Liver (tissue), 9 donors: ENCODE data around the gene VSIG2. TPM values are rescaled to one million over a fixed set of nuclear protein-coding genes. Genes with fewer than 3 reads are reported as not detected.

ENCODE experiments used
- DNase-seq: peaks from one replicate; pipeline ENCODE4 v3.0.0-alpha.2; 2017; ENCODE audit warnings: low spot score
- H3K27ac ChIP-seq, 2 donors: one replicate each; pipeline ENCODE4 v1.7.0; 2013; ENCODE audit warnings: inconsistent platforms in 2 of 2, low read length in 2 of 2, control low read depth in 1 of 2, low read depth in 1 of 2, mild to moderate bottlenecking in 1 of 2
- H3K27me3 ChIP-seq, 4 donors: one replicate each; pipeline versions ENCODE4 v1.6.1 to v1.7.0; 2013; ENCODE audit warnings: low read length in 3 of 4, inconsistent platforms in 1 of 4, mild to moderate bottlenecking in 1 of 4, moderate library complexity in 1 of 4; ENCODE audit not compliant: control insufficient read depth in 4 of 4, insufficient read depth in 4 of 4
- H3K36me3 ChIP-seq, 4 donors: one replicate each; pipeline versions ENCODE4 v1.6.1 to v1.7.0; 2013; ENCODE audit warnings: low read length in 3 of 4, mild to moderate bottlenecking in 3 of 4, low read depth in 1 of 4, moderate library complexity in 1 of 4; ENCODE audit not compliant: control insufficient read depth in 4 of 4, insufficient read depth in 3 of 4
- H3K4me1 ChIP-seq, 4 donors: one replicate each; pipeline versions ENCODE4 v1.6.1 to v1.7.0; 2013; ENCODE audit warnings: low read length in 3 of 4, mild to moderate bottlenecking in 3 of 4, moderate library complexity in 1 of 4; ENCODE audit not compliant: control insufficient read depth in 4 of 4, insufficient read depth in 4 of 4
- H3K4me3 ChIP-seq, 3 donors: one replicate each; pipeline versions ENCODE4 v1.6.1 to v1.7.0; 2013; ENCODE audit warnings: low read length in 3 of 3, control low read depth in 1 of 3, low read depth in 1 of 3, mild to moderate bottlenecking in 1 of 3
- H3K9ac ChIP-seq, 2 donors: one replicate each; pipeline ENCODE4 v1.7.0; 2013; ENCODE audit warnings: low read length in 2 of 2, mild to moderate bottlenecking in 2 of 2, moderate library complexity in 2 of 2, control low read depth in 1 of 2, low read depth in 1 of 2
- H3K9me3 ChIP-seq, 4 donors: one replicate each; pipeline versions ENCODE4 v1.6.1 to v1.7.0; 2013; ENCODE audit warnings: low read length in 3 of 4; ENCODE audit not compliant: control insufficient read depth in 4 of 4
- FOXA1 ChIP-seq: IDR thresholded peaks from 2 replicates; pipeline ENCODE4 v1.6.1; 2016; ENCODE audit warnings: antibody characterized with exemption
- FOXA2 ChIP-seq: IDR thresholded peaks from 2 replicates; pipeline ENCODE4 v1.6.1; 2016; ENCODE audit warnings: antibody characterized with exemption
- GABPA ChIP-seq, 2 donors: IDR thresholded peaks in 1 of 2; conservative IDR thresholded peaks in 1 of 2; 2 replicates each; pipeline ENCODE4 v1.6.1; 2016; ENCODE audit warnings: antibody characterized with exemption in 2 of 2, mild to moderate bottlenecking in 1 of 2, moderate library complexity in 1 of 2
- HNF4A ChIP-seq, 2 donors: conservative IDR thresholded peaks; 2 replicates each; pipeline ENCODE4 v1.6.1; 2016; ENCODE audit warnings: antibody characterized with exemption in 2 of 2, mild to moderate bottlenecking in 2 of 2
- HNF4G ChIP-seq: IDR thresholded peaks from 2 replicates; pipeline ENCODE4 v1.6.1; 2016; ENCODE audit warnings: antibody characterized with exemption
- JUND ChIP-seq, 2 donors: IDR thresholded peaks; 2 replicates each; pipeline ENCODE4 v1.6.1; 2016; ENCODE audit warnings: antibody characterized with exemption in 2 of 2
- NR2F2 ChIP-seq: IDR thresholded peaks from 2 replicates; pipeline ENCODE4 v1.6.1; 2016; ENCODE audit warnings: antibody characterized with exemption
- RAD21 ChIP-seq, 2 donors: IDR thresholded peaks; 2 replicates each; pipeline ENCODE4 v1.6.1; 2016; ENCODE audit warnings: antibody characterized with exemption in 2 of 2, mild to moderate bottlenecking in 2 of 2
- RXRA ChIP-seq, 2 donors: IDR thresholded peaks; 2 replicates each; pipeline ENCODE4 v1.6.1; 2017 to 2018; ENCODE audit warnings: antibody characterized with exemption in 2 of 2, mild to moderate bottlenecking in 1 of 2
- SP1 ChIP-seq: IDR thresholded peaks from 2 replicates; pipeline ENCODE4 v1.6.1; 2018; ENCODE audit warnings: antibody characterized with exemption, mild to moderate bottlenecking
- TAF1 ChIP-seq: conservative IDR thresholded peaks from 2 replicates; pipeline ENCODE4 v1.6.1; 2016; ENCODE audit warnings: antibody characterized with exemption, mild to moderate bottlenecking
- WGBS: extraction: QIAGEN DNeasy Blood & Tissue Kit; methylation state at CpG from one replicate; pipeline ENCODE4 v1.1.7; 2013; 5-methylcytosine and 5-hydroxymethylcytosine counted together
- polyA plus RNA-seq, 2 donors: library from polyadenylated mRNA; stranded (reverse) in 1 of 2; unstranded in 1 of 2; fragments of 200-250 nt in 1 of 2; fragments of >200 nt in 1 of 2; fragmentation: Nextera tagmentation in 1 of 2; extraction: Ambion mirVana in 1 of 2; gene quantifications; one replicate each; pipeline versions ENCODE4 v1.2.1 to v1.2.3, GENCODE V29; 2013 to 2015
- total RNA-seq, 2 donors: library from RNA; depleted of rRNA; stranded (reverse); fragments of >200 nt; gene quantifications; one replicate each; pipeline ENCODE4 v1.2.3, GENCODE V29; 2014
- TF ChIP-seq, protein P1 (sequence below): IDR thresholded peaks from 2 replicates; pipeline ENCODE4 v1.6.1; 2016; ENCODE audit warnings: antibody characterized with exemption
- TF ChIP-seq, protein P2 (sequence below): IDR thresholded peaks from 2 replicates; pipeline ENCODE4 v1.6.1; 2016; ENCODE audit warnings: antibody characterized with exemption
- TF ChIP-seq, protein P3 (sequence below): fragments of 150-350 bp; IDR thresholded peaks from 2 replicates; pipeline ENCODE4 v1.5.1; 2017; ENCODE audit warnings: improper control_type of control experiment, low read depth, low read length; ENCODE audit not compliant: missing input control
- TF ChIP-seq, protein P4 (sequence below): IDR thresholded peaks from 2 replicates; pipeline ENCODE4 v1.6.1; 2016; ENCODE audit warnings: antibody characterized with exemption, mild to moderate bottlenecking
- donor health status: healthy.
- donor health status: healthy.
- donor health status: healthy.
- donor health status: healthy.
- donor health status: healthy.

Gene VSIG2
- total and polyA plus RNA-seq, 4 donors = 0.51 to 1.3 (median 0.75) TPM; not detected in 1

DNA sequence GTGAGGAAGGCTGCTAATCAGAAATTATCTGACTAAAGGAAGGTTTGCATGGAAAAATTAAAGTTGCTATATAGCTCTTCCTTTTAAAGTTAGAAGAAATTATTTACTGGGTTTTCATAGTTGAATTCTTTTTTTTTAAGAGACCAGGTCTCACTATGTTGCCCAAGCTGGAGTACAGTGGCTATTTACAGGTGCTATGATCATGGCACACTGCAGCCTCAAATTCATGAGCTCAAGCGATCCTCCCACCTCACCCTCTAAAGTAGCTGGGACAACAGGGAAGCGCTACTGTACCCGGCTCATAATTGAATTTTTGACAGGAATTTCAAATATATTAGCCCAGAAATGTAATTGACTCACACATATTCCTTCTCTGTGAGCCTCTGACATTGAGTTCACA lies 44.3 kb upstream of the VSIG2 start:
- Histone ChIP-seq H3K9me3 (no peaks in the 10 kb centered on the region), H3K27ac (no peak overlapping the region), H3K36me3 (no peaks in the 10 kb centered on the region), H3K27me3 (no peaks in the 10 kb centered on the region), H3K4me3 (no peak overlapping the region), H3K4me1 (peaks cover 4 to 21% (median 16%) of the 10 kb centered on the region in 4 donors), H3K9ac (no peak overlapping the region)
- TF ChIP-seq HNF4A (conservative IDR thresholded peaks at IDR 0.05) (no peak), JUND (IDR thresholded peaks at IDR 0.05) (no peak), NR2F2 (no peak), TAF1 (no peak), GABPA (IDR thresholded peaks at IDR 0.05 in 1 of 2, conservative IDR thresholded peaks at IDR 0.05 in 1 of 2) (no peak), RAD21 (IDR thresholded peaks at IDR 0.05) (no peak), HNF4G (no peak), FOXA2 (no peak)
- TF ChIP-seq, protein P1, sequence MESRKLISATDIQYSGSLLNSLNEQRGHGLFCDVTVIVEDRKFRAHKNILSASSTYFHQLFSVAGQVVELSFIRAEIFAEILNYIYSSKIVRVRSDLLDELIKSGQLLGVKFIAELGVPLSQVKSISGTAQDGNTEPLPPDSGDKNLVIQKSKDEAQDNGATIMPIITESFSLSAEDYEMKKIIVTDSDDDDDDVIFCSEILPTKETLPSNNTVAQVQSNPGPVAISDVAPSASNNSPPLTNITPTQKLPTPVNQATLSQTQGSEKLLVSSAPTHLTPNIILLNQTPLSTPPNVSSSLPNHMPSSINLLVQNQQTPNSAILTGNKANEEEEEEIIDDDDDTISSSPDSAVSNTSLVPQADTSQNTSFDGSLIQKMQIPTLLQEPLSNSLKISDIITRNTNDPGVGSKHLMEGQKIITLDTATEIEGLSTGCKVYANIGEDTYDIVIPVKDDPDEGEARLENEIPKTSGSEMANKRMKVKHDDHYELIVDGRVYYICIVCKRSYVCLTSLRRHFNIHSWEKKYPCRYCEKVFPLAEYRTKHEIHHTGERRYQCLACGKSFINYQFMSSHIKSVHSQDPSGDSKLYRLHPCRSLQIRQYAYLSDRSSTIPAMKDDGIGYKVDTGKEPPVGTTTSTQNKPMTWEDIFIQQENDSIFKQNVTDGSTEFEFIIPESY = no peak
- TF ChIP-seq, protein P2, sequence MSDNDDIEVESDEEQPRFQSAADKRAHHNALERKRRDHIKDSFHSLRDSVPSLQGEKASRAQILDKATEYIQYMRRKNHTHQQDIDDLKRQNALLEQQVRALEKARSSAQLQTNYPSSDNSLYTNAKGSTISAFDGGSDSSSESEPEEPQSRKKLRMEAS = no peak
- DNase-seq = no peak
- 97% methylated on average over 3 of the region's 3 CpGs for WGBS

DNA sequence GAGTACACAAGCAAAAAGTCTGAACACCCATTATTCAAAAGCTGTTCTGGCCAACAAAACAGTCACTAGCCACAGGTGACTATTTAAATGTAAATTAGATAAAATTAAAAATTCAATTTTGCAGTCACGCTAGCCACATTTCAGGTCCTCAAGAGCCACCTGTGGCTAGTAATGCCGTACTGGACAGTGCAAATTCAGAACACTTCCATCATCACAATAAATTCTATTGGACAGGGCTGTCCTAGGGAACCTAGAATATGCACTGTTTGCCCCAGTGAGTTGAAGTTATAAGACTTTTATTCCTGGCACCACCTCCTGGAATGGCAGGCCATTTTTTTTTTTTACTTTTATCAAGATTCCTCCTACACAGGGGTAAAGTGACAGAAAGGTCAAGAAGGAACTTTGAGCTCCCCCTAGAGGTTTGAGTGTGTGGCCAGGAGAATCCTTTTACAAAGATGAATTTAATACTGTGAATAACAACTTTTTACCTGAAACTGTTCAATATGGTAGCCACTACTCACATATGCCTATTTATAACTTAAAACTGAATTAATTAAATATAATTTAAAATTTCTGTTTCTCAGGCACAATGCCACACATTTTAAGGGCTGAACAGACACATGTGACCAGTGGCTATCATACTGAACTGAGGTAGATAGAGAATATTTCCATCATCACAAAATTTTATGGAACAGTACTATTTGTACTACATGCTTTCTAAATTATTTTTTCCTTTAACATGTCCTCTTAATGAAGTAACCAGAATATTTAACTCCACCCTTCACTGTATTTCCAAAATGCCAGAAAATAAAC lies 41.6 kb upstream of the VSIG2 start:
- no peak overlapping the region for H3K4me3 ChIP-seq
- H3K9me3 ChIP-seq = no peaks in the 10 kb centered on the region
- 86% methylated on average over 2 of the region's 2 CpGs for WGBS
- no peak overlapping the region for H3K27ac ChIP-seq
- peak; percentile 69 to 74 for TF ChIP-seq RAD21 (IDR thresholded peaks at IDR 0.05)
- no peak for TF ChIP-seq FOXA1
- TF ChIP-seq SP1 = no peak
- no peak for TF ChIP-seq HNF4G
- TF ChIP-seq JUND (IDR thresholded peaks at IDR 0.05) = no peak
- TF ChIP-seq, protein P3, sequence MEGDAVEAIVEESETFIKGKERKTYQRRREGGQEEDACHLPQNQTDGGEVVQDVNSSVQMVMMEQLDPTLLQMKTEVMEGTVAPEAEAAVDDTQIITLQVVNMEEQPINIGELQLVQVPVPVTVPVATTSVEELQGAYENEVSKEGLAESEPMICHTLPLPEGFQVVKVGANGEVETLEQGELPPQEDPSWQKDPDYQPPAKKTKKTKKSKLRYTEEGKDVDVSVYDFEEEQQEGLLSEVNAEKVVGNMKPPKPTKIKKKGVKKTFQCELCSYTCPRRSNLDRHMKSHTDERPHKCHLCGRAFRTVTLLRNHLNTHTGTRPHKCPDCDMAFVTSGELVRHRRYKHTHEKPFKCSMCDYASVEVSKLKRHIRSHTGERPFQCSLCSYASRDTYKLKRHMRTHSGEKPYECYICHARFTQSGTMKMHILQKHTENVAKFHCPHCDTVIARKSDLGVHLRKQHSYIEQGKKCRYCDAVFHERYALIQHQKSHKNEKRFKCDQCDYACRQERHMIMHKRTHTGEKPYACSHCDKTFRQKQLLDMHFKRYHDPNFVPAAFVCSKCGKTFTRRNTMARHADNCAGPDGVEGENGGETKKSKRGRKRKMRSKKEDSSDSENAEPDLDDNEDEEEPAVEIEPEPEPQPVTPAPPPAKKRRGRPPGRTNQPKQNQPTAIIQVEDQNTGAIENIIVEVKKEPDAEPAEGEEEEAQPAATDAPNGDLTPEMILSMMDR = peak; percentile 56
- no peak overlapping the region for H3K9ac ChIP-seq
- H3K36me3 ChIP-seq = no peaks in the 10 kb centered on the region
- DNase-seq = no peak
- peaks cover 0 to 7% (median 4%) of the 10 kb centered on the region in 4 donors for H3K4me1 ChIP-seq
- H3K27me3 ChIP-seq = no peaks in the 10 kb centered on the region

DNA sequence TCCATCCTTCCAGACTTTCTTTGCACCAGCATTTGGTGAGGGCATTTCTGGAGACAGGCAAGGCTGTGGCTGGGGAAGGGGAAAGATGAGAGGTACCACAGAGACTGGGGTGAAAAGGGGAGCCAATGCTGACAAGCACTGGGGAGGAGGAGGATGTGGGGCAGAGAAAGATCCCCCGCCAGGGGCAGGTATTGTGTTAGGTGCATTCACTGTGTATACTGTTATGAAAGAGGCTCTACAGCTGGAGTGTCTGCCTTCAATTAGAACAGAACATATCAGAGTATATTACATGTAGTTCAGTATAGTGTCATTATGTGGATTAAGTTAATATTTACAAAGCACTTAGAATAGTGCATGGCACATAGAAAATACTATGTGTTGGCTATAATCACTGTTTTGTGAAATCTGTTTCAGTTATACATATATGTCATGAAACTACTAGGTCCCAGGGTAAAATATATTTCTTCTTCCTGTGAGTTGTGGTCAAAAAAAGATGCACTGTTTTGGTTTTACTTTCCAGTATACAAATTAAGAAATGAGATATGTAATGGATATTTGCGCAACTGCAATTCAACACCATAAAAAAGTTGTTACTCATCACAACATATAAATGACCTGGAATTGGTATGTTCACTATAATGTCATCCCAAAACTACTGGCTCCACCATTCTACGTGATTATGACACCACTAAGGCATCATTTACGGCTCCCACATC lies 39.7 kb upstream of the VSIG2 start:
- 91% methylated on average over 4 of the region's 4 CpGs for WGBS
- no peak for DNase-seq
- TF ChIP-seq HNF4A (conservative IDR thresholded peaks at IDR 0.05) (no peak), RXRA (IDR thresholded peaks at IDR 0.05) (no peak), HNF4G (no peak), FOXA1 (no peak), GABPA (IDR thresholded peaks at IDR 0.05 in 1 of 2, conservative IDR thresholded peaks at IDR 0.05 in 1 of 2) (no peak)
- TF ChIP-seq, protein P4, sequence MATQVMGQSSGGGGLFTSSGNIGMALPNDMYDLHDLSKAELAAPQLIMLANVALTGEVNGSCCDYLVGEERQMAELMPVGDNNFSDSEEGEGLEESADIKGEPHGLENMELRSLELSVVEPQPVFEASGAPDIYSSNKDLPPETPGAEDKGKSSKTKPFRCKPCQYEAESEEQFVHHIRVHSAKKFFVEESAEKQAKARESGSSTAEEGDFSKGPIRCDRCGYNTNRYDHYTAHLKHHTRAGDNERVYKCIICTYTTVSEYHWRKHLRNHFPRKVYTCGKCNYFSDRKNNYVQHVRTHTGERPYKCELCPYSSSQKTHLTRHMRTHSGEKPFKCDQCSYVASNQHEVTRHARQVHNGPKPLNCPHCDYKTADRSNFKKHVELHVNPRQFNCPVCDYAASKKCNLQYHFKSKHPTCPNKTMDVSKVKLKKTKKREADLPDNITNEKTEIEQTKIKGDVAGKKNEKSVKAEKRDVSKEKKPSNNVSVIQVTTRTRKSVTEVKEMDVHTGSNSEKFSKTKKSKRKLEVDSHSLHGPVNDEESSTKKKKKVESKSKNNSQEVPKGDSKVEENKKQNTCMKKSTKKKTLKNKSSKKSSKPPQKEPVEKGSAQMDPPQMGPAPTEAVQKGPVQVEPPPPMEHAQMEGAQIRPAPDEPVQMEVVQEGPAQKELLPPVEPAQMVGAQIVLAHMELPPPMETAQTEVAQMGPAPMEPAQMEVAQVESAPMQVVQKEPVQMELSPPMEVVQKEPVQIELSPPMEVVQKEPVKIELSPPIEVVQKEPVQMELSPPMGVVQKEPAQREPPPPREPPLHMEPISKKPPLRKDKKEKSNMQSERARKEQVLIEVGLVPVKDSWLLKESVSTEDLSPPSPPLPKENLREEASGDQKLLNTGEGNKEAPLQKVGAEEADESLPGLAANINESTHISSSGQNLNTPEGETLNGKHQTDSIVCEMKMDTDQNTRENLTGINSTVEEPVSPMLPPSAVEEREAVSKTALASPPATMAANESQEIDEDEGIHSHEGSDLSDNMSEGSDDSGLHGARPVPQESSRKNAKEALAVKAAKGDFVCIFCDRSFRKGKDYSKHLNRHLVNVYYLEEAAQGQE = no peak
- TF ChIP-seq, protein P2 = no peak
- TF ChIP-seq, protein P3 = no peak

More for the DNA sequence above, 39.7 kb upstream of the VSIG2 start:
- H3K27ac ChIP-seq = no peak overlapping the region
- H3K4me1 ChIP-seq = peaks cover 0 to 2% (median 0%) of the 10 kb centered on the region in 4 donors
- H3K4me3 ChIP-seq = no peak overlapping the region
- H3K9ac ChIP-seq = no peak overlapping the region
- no peaks in the 10 kb centered on the region for H3K36me3 ChIP-seq
- H3K27me3 ChIP-seq = no peaks in the 10 kb centered on the region
- no peaks in the 10 kb centered on the region for H3K9me3 ChIP-seq
